HepG2 (cell line): ENCODE measurements around the gene MYO16. TPM values are rescaled to one million over a fixed set of nuclear protein-coding genes. Genes with fewer than 3 reads are reported as not detected.

Experiments used
- ATAC-seq: fragments of 200-7000 bp; cut with Tn5 transposase; 3 replicates; pipeline ENCODE4 v1.9.1; 2020; ENCODE audit warnings: mild to moderate bottlenecking, moderate library complexity
- BruUV-seq: library from RNA; stranded (reverse); fragments of 400-500 nt; replicated peaks from 2 replicates; lab custom pipeline; 2021; lab: Mats Ljungman, UMichigan
- CTCF ChIA-PET: fragments of 300-600 bp; formaldehyde crosslinking; extraction: SDS; loops from one replicate; lab custom pipeline; 2021; ENCODE audit warnings: low total read pairs, inconsistent platforms, low intra/inter-chr PET ratio; lab: Yijun Ruan, JAX
- POLR2A ChIA-PET: fragments of 350-600 bp; sonication (Branson Sonifier 250); formaldehyde crosslinking; loops from one replicate; lab custom pipeline; 2020; ENCODE audit warnings: antibody characterized with exemption, inconsistent platforms; lab: Yijun Ruan, JAX
- DNase-seq: peaks from one replicate; pipeline ENCODE4 v3.0.0-alpha.2; 2015; ENCODE audit warnings: low spot score
- FAIRE-seq: peaks from 3 replicates; lab custom pipeline; 2011; peaks lifted over from hg19 to GRCh38; lab: Jason Lieb, UNC
- H2AFZ ChIP-seq: one replicate; pipeline ENCODE4 v1.6.1; 2011; ENCODE audit warnings: low read length, inconsistent platforms
- H3K27ac ChIP-seq: fragments of 300-600 bp; 3 replicates; pipeline ENCODE4 v1.8.0; 2011; ENCODE audit warnings: mixed run types, mild to moderate bottlenecking, mixed read lengths, low read length, inconsistent platforms; ENCODE audit not compliant: insufficient read depth; ENCODE audit errors: extremely low read length
- H3K27me3 ChIP-seq, 2 experiments: fragments of 200-600 bp in 1 of 2; 2 replicates in 1 of 2; 3 replicates in 1 of 2; pipeline versions ENCODE4 v1.6.0 to v1.8.0; 2011; ENCODE audit warnings: low read length in 2 of 2, mild to moderate bottlenecking in 2 of 2, moderate library complexity in 2 of 2, inconsistent platforms in 1 of 2; ENCODE audit not compliant: insufficient read depth in 2 of 2, control insufficient read depth in 1 of 2
- H3K36me3 ChIP-seq, 2 experiments: fragments of 200-600 bp in 1 of 2; replicated peaks in 1 of 2; 2 replicates in 1 of 2; 3 replicates in 1 of 2; pipeline versions ENCODE4 v1.5.1 to v1.8.0; 2011; ENCODE audit warnings: low read length in 2 of 2, inconsistent platforms in 1 of 2; ENCODE audit not compliant: insufficient read depth in 2 of 2, control insufficient read depth in 1 of 2
- H3K4me1 ChIP-seq: 2 replicates; pipeline ENCODE4 v1.5.1; 2012; ENCODE audit warnings: low read length, inconsistent platforms; ENCODE audit not compliant: insufficient read depth
- H3K4me2 ChIP-seq: 2 replicates; pipeline ENCODE4 v1.6.0; 2011; ENCODE audit warnings: low read depth, low read length, inconsistent platforms
- H3K4me3 ChIP-seq, 3 experiments: fragments of 200-600 bp in 1 of 3; sonication (generic), shearing (Covaris generic) in 1 of 3; replicated peaks in 1 of 3; 2 replicates each; pipeline ENCODE4 v1.5.1; 2011 to 2016; ENCODE audit warnings: low read length in 3 of 3, inconsistent platforms in 2 of 3, low read depth in 2 of 3, mild to moderate bottlenecking in 2 of 3, control low read depth in 1 of 3, mixed read lengths in 1 of 3; ENCODE audit not compliant: insufficient read depth in 1 of 3
- H3K79me2 ChIP-seq: one replicate; pipeline ENCODE4 v1.6.1; 2011; ENCODE audit warnings: low read length, inconsistent platforms; ENCODE audit not compliant: insufficient read depth
- H3K9ac ChIP-seq: 2 replicates; pipeline ENCODE4 v1.6.0; 2011; ENCODE audit warnings: mild to moderate bottlenecking, low read depth, low read length, inconsistent platforms; ENCODE audit not compliant: insufficient read depth
- H3K9me3 ChIP-seq: 2 replicates; pipeline ENCODE4 v1.5.1; 2012; ENCODE audit warnings: mild to moderate bottlenecking, low read length
- H4K20me1 ChIP-seq: 2 replicates; pipeline ENCODE4 v1.6.0; 2011; ENCODE audit warnings: inconsistent platforms, mild to moderate bottlenecking, low read length, moderate library complexity; ENCODE audit not compliant: insufficient read depth
- MYNN ChIP-seq: sonication (generic); formaldehyde crosslinking; IDR thresholded peaks from 2 replicates; pipeline ENCODE4 v1.4.0; 2020; ENCODE audit warnings: mild to moderate bottlenecking, low read depth, missing genetic modification reagents
- ZNF646 ChIP-seq: sonication (generic); formaldehyde crosslinking; IDR thresholded peaks from 2 replicates; pipeline ENCODE4 v1.9.0; 2021; ENCODE audit warnings: mild to moderate bottlenecking, missing genetic modification reagents
- WGBS: methylation state at CpG from one replicate; pipeline ENCODE4 v1.1.6; 2017; ENCODE audit warnings: low lambda C conversion rate; 5-methylcytosine and 5-hydroxymethylcytosine counted together
- in situ Hi-C: cut with HindIII; loops from 2 replicates; pipeline ENCODE4 v1.10.0; 2017; ENCODE audit warnings: low pct_unique_long_range_greater_than_20kb; ENCODE audit not compliant: extremely low pct_ligation_motif_present
- intact Hi-C: fragments of 100-400 bp; cut with micrococcal nuclease; formaldehyde crosslinking; loops from one replicate; pipeline ENCODE4 v1.10.0; 2022; ENCODE audit not compliant: unreplicated experiment
- polyA plus RNA-seq, 8 experiments: library from polyadenylated mRNA; depleted of rRNA in 3 of 8; stranded (reverse) in 7 of 8; unstranded in 1 of 8; fragments of >200 nt; fragmentation: Illumina TruSeq in 4 of 8; extraction: Trizol in 4 of 8; gene quantifications; 2 replicates each; pipeline versions ENCODE4 v1.2.1 to v1.2.3, GENCODE V29; 2011 to 2016; ENCODE audit warnings: low read depth in 4 of 8, missing spikeins in 1 of 8, mixed read lengths in 1 of 8; ENCODE audit not compliant: insufficient read depth in 1 of 8
- total RNA-seq, 5 experiments: library from RNA; depleted of rRNA; stranded (reverse); fragments of >200 nt; fragmentation: Illumina TruSeq; extraction: Trizol; gene quantifications; 2 replicates each; pipeline ENCODE4 v1.2.3, GENCODE V29; 2016; ENCODE audit warnings: low read depth in 1 of 5

MYO16 gene
- total and polyA plus RNA-seq, 2 of the 13 experiments (the other 11 are each of a cell fraction or from before 2014, with no cell fraction given) = not detected

DNA sequence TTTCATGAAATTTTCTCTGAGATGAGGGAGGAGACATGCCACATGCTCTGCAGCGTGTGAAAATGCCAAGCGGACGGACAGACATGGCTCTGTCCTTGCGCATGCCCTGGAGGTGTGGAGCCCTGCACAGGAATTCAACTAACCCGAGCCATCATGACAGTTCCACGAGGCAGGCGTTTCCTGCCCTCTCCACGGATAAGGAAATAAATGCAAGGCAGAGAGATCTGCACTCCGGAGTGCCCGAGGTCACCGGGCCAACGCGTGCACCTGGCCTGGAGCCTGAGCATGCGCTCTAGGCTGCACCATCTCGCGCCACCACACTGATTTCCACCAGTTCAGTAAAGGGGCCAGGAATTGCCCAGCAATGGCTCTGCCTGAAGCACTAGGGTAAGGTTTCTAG is 298.2 kb downstream of the MYO16 start:
- WGBS = 61% methylated on average over 11 of the region's 16 CpGs
- ChIA-PET CTCF (no interaction called here), POLR2A (no interaction called here)
- Histone ChIP-seq H3K9me3 (no peaks in the 10 kb centered on the region), H3K4me1 (no peaks in the 10 kb centered on the region), H3K27ac (no peak overlapping the region), H4K20me1 (no peaks in the 10 kb centered on the region), H3K79me2 (no peaks in the 10 kb centered on the region), H3K4me2 (no peak overlapping the region), H3K36me3 (no peaks in the 10 kb centered on the region), H3K9ac (no peak overlapping the region), H2AFZ (no peak overlapping the region), H3K4me3 (no peak overlapping the region), H3K27me3 (no peaks in the 10 kb centered on the region; a peak in 1 of 5 replicates)
- intact Hi-C loops (no loop called here), in situ Hi-C loops (no loop called here)
- FAIRE-seq (no peak), DNase-seq (no peak), ATAC-seq (no peak)
- TF ChIP-seq MYNN (no peak), ZNF646 (CRISPR knock-in tag) (no peak)
- BruUV-seq = no TSS peak
